ENCODE measurements around the gene SPIN4. TPM values are rescaled to one million over a fixed set of nuclear protein-coding genes. Genes with fewer than 3 reads are reported as not detected.

The SPIN4 gene
- total RNA-seq, 1 experiment from 2014 or later: 23.3 TPM

DNA sequence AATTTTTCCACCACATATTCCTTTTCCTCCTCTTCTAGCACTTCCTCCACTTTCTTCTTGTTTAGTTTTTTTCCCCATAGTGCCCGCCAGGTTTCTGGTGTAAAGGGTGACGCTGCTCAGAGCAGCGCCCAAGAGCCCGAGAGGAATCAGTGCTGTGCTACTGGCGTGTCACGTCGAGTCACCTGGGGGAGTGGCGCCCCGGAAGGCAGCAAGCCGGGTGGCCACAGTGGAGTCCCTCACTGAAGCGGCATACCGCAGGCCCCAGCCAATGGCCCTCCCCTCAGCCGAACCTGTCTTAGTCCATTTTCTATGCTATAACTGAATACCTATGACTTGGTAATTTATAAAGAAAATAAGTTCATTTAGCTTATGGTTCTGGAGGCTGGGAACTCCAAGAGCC, 51.5 kb downstream of the SPIN4 start:
- no peaks in the 10 kb centered on the region for H3K27me3 ChIP-seq (ENCODE audit: insufficient read depth, low read length)
- no peak overlapping the region for H2BK20ac ChIP-seq (ENCODE audit: low read depth, low read length, poor library complexity, severe bottlenecking)
- no CpG with 5 or more reads among the region's 13 CpGs for WGBS (ENCODE audit: extremely low coverage, insufficient read length, low lambda C conversion rate)

More for the DNA sequence above, 51.5 kb downstream of the SPIN4 start:
- Histone ChIP-seq H3K56ac (ENCODE audit: insufficient read length, low read depth, low read length) (no peak overlapping the region), H2BK120ac (ENCODE audit: low read depth, low read length, poor library complexity, severe bottlenecking) (no peak overlapping the region), H3K4me1 (ENCODE audit: insufficient read depth, low read length) (no peaks in the 10 kb centered on the region), H2AFZ (ENCODE audit: low read length) (no peak overlapping the region), H4K20me1 (ENCODE audit: control insufficient read depth, insufficient read depth, insufficient read length) (no peaks in the 10 kb centered on the region), H2BK15ac (ENCODE audit: low read depth, low read length) (no peak overlapping the region), H3T11ph (ENCODE audit: low read length) (no peak overlapping the region), H2BK5ac (ENCODE audit: insufficient read length, low read length) (no peak overlapping the region), H3K14ac (ENCODE audit: insufficient read depth, low read length) (no peak overlapping the region), H3K4ac (ENCODE audit: low read depth, low read length) (no peak overlapping the region), H4K91ac (ENCODE audit: insufficient read length, low read depth, low read length) (no peak overlapping the region), H4K8ac (replicated peaks; ENCODE audit: insufficient read length, low read depth, low read length) (no peak overlapping the region), H3K23me2 (ENCODE audit: insufficient read length, low read depth, low read length, poor library complexity, severe bottlenecking) (no peaks in the 10 kb centered on the region), H2BK12ac (ENCODE audit: insufficient read length, low read depth, low read length) (no peak overlapping the region), H3K9ac (ENCODE audit: extremely low read depth, insufficient read length, low read length) (no peak overlapping the region), H3K4me2 (ENCODE audit: insufficient read depth, insufficient read length, low read length) (no peak overlapping the region), H3K9me3 (ENCODE audit: control insufficient read depth, low read depth, low read length) (peaks cover 17% of the 10 kb centered on the region), H3K27ac (ENCODE audit: insufficient read length, low read depth, low read length) (no peak overlapping the region), H3K79me2 (ENCODE audit: insufficient read depth, low read length) (no peaks in the 10 kb centered on the region), H3K18ac (ENCODE audit: insufficient read length, low read depth, low read length) (no peak overlapping the region), H4K5ac (ENCODE audit: insufficient read length, low read depth, low read length) (no peak overlapping the region), H2AK5ac (ENCODE audit: insufficient read length, low read length) (no peak overlapping the region), H3K79me1 (ENCODE audit: insufficient read depth, low read depth, low read length, poor library complexity, severe bottlenecking) (no peaks in the 10 kb centered on the region), H3K23ac (ENCODE audit: insufficient read length, low read depth, low read length) (no peak overlapping the region)
- DNase-seq: no peak
- Mint-ChIP-seq H3K4me1 (no peaks in the 10 kb centered on the region), H3K27ac (no peak overlapping the region), H3K4me3 (no peak overlapping the region), H3K9me3 (peaks cover 70 to 72% of the 10 kb centered on the region in 2 experiments), H3K27me3 (ENCODE audit: low read depth) (peaks cover 6% of the 10 kb centered on the region; the same call in 1 of the 2 replicates), H3K36me3 (ENCODE audit: insufficient read depth in 1 of 3, low read depth in 3 of 3) (peaks cover 3 to 13% (median 9%) of the 10 kb centered on the region in 3 experiments; a peak in 5 of 7 replicates)
- TF ChIP-seq, protein P1, sequence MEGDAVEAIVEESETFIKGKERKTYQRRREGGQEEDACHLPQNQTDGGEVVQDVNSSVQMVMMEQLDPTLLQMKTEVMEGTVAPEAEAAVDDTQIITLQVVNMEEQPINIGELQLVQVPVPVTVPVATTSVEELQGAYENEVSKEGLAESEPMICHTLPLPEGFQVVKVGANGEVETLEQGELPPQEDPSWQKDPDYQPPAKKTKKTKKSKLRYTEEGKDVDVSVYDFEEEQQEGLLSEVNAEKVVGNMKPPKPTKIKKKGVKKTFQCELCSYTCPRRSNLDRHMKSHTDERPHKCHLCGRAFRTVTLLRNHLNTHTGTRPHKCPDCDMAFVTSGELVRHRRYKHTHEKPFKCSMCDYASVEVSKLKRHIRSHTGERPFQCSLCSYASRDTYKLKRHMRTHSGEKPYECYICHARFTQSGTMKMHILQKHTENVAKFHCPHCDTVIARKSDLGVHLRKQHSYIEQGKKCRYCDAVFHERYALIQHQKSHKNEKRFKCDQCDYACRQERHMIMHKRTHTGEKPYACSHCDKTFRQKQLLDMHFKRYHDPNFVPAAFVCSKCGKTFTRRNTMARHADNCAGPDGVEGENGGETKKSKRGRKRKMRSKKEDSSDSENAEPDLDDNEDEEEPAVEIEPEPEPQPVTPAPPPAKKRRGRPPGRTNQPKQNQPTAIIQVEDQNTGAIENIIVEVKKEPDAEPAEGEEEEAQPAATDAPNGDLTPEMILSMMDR (conservative IDR thresholded peaks at IDR 0.05): no peak

Measured in H9 (cell line).